Uterus (tissue), 2 donors: Measurements from ENCODE around the gene FOXD3.

ENCODE experiments used
- POLR2A ChIP-seq, 2 donors: fragments of 450-650 bp; IDR thresholded peaks; one replicate each; pipeline ENCODE4 v1.6.1; 2016; ENCODE audit warnings: antibody characterized with exemption in 2 of 2, mild to moderate bottlenecking in 1 of 2, moderate library complexity in 1 of 2
- TF ChIP-seq, protein P1 (sequence below), 4 experiments: fragments of 200-600 bp in 2 of 4; fragments of 450-650 bp in 2 of 4; sonication (generic) in 2 of 4; IDR thresholded peaks; one replicate each; pipeline ENCODE4 v1.5.1; 2016 to 2019; ENCODE audit warnings: antibody characterized with exemption in 4 of 4, mild to moderate bottlenecking in 2 of 4, moderate library complexity in 1 of 4

- TF ChIP-seq, protein P1, sequence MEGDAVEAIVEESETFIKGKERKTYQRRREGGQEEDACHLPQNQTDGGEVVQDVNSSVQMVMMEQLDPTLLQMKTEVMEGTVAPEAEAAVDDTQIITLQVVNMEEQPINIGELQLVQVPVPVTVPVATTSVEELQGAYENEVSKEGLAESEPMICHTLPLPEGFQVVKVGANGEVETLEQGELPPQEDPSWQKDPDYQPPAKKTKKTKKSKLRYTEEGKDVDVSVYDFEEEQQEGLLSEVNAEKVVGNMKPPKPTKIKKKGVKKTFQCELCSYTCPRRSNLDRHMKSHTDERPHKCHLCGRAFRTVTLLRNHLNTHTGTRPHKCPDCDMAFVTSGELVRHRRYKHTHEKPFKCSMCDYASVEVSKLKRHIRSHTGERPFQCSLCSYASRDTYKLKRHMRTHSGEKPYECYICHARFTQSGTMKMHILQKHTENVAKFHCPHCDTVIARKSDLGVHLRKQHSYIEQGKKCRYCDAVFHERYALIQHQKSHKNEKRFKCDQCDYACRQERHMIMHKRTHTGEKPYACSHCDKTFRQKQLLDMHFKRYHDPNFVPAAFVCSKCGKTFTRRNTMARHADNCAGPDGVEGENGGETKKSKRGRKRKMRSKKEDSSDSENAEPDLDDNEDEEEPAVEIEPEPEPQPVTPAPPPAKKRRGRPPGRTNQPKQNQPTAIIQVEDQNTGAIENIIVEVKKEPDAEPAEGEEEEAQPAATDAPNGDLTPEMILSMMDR (IDR thresholded peaks at IDR 0.05) = no peak
- no peak for TF ChIP-seq POLR2A (IDR thresholded peaks at IDR 0.05)
Measured at GRCh38 chr1:63328781-63329180, 6.4 kb downstream of the FOXD3 start.
